Measurements from ENCODE around the gene TUBGCP6. TPM values are rescaled to one million over a fixed set of nuclear protein-coding genes. Genes with fewer than 3 reads are reported as not detected.

TUBGCP6 gene
- total and polyA plus RNA-seq, 2 donors (not counting 1 experiment from before 2014, with no cell fraction given): 137 to 178 TPM

DNA sequence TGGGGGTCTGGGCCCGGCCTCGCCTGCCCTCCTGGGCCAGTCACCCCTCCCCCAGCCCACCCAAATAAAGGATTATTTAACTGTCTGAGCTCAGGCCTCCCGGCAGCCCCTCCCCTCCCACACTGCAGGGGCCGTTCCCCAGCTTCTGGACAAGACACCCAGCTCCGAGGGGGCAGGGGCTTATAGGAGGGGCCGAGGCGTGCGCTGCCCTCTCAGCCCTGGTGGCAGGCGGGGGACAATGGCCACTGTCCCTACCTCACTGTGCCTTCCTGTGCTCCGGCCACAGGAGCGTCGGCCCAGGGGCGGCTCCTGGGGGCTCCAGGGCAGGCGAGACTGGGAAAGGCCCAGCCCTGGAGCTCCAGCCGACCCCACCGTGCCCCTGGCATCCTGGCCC lies 46.2 kb downstream of the TUBGCP6 start:
- intact Hi-C loops (cut with micrococcal nuclease): no loop called here
- H3K27ac ChIP-seq (ENCODE audit: low read length in 2 of 2): no peak overlapping the region
- POLR2A ChIA-PET: interaction anchor here (0.6 to 1.0 kb wide), 4 partner anchors 8 to 133 kb away, joined by 3 to 9 read pairs (median 4); no protein-coding TSS in a partner anchor
- no peak for DNase-seq
- H3K4me1 ChIP-seq (ENCODE audit: control insufficient read depth in 2 of 2, insufficient read depth in 2 of 2, low read length in 2 of 2): peaks cover 36 to 46% of the 10 kb centered on the region in 2 donors
- ATAC-seq (ENCODE audit: low read depth): no peak
- WGBS (ENCODE audit: insufficient coverage): 96% methylated on average over 13 of the region's 16 CpGs
- Mint-ChIP-seq H3K27ac (no peak overlapping the region), H3K4me3 (no peak overlapping the region), H3K27me3 (no peaks in the 10 kb centered on the region), H3K9me3 (ENCODE audit: insufficient read depth) (no peaks in the 10 kb centered on the region), H3K4me1 (peaks cover 28% of the 10 kb centered on the region)
- peaks cover 41% of the 10 kb centered on the region for H3K79me2 ChIP-seq (ENCODE audit: control insufficient read depth, insufficient read depth, low read length)
- H2AFZ ChIP-seq (ENCODE audit: insufficient read depth, low read depth, low read length, poor library complexity, severe bottlenecking): no peak overlapping the region
- no peak overlapping the region for H3K4me2 ChIP-seq (replicated peaks; ENCODE audit: low read depth, low read length, poor library complexity, severe bottlenecking)
- H3K4me3 ChIP-seq (ENCODE audit: control extremely low read depth in 1 of 5, extremely low read depth in 1 of 5, insufficient read depth in 1 of 5, low read depth in 2 of 5, low read length in 4 of 5): no peak overlapping the region
- H3K36me3 ChIP-seq (replicated peaks in 1 of 2; ENCODE audit: control extremely low read depth in 1 of 2, control insufficient read depth in 1 of 2, extremely low read depth in 1 of 2, insufficient read depth in 2 of 2, low read length in 1 of 2): peaks cover 5 to 32% of the 10 kb centered on the region in 2 experiments
- no peaks in the 10 kb centered on the region for H3K9me3 ChIP-seq (ENCODE audit: control extremely low read depth in 1 of 3, control insufficient read depth in 2 of 3, insufficient read depth in 1 of 3, low read length in 2 of 3)
- H4K20me1 ChIP-seq (ENCODE audit: control insufficient read depth, insufficient read depth, low read length, poor library complexity, severe bottlenecking): peaks cover 7% of the 10 kb centered on the region
- H3K27me3 ChIP-seq (replicated peaks in 1 of 4; ENCODE audit: control extremely low read depth in 1 of 4, control insufficient read depth in 3 of 4, insufficient read depth in 4 of 4, low read length in 3 of 4): no peaks in the 10 kb centered on the region
- H3K9ac ChIP-seq (ENCODE audit: low read length): no peak overlapping the region
- TF ChIP-seq, protein P1, sequence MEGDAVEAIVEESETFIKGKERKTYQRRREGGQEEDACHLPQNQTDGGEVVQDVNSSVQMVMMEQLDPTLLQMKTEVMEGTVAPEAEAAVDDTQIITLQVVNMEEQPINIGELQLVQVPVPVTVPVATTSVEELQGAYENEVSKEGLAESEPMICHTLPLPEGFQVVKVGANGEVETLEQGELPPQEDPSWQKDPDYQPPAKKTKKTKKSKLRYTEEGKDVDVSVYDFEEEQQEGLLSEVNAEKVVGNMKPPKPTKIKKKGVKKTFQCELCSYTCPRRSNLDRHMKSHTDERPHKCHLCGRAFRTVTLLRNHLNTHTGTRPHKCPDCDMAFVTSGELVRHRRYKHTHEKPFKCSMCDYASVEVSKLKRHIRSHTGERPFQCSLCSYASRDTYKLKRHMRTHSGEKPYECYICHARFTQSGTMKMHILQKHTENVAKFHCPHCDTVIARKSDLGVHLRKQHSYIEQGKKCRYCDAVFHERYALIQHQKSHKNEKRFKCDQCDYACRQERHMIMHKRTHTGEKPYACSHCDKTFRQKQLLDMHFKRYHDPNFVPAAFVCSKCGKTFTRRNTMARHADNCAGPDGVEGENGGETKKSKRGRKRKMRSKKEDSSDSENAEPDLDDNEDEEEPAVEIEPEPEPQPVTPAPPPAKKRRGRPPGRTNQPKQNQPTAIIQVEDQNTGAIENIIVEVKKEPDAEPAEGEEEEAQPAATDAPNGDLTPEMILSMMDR (IDR thresholded peaks at IDR 0.05): no peak
- TF ChIP-seq EZH2 (IDR thresholded peaks at IDR 0.05; ENCODE audit: borderline replicate concordance, insufficient read depth, low read depth, low read length, poor library complexity, severe bottlenecking): no peak
- CTCF ChIA-PET: interaction anchor here (1.0 kb wide), 1 partner anchor 27 kb away, joined by 3 read pairs; no protein-coding TSS in a partner anchor

DNA sequence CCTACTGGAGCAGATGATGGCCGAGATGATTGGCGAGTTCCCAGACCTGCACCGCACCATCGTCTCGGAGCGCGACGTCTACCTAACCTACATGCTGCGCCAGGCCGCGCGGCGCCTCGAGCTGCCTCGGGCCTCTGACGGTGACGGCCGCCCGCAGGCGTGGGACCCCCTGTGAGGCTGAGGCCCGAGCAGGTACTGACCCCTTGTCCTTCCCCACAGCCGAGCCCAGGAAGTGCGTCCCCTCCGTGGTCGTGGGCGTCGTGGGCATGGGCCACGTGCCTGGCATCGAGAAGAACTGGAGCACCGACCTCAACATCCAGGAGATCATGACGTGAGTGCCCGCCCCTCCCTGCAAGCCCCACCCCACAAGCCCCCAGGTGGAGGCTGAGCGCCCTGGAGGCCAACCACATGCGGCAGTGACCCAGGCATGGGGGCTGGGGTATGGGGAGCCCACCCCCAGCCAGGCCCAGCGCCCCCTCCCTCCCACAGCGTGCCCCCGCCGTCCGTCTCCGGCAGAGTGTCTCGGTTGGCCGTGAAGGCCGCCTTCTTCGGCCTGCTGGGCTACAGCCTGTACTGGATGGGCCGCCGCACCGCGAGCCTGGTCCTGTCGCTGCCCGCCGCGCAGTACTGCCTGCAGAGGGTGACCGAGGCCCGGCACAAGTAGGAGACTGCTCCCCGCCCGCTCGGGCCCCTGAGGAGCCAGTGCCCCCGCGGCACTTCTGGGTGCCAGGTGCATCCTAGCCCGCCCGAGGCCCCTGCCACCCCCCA lies 46.8 kb downstream of the TUBGCP6 start:
- H3K36me3 ChIP-seq (replicated peaks in 1 of 2; ENCODE audit: control extremely low read depth in 1 of 2, control insufficient read depth in 1 of 2, extremely low read depth in 1 of 2, insufficient read depth in 2 of 2, low read length in 1 of 2): peaks cover 0 to 30% of the 10 kb centered on the region in 2 experiments
- peak overlapping the region; percentile 67 for H3K4me3 Mint-ChIP-seq
- DNase-seq: peak; percentile 32
- H3K9ac ChIP-seq (ENCODE audit: low read length): no peak overlapping the region
- H3K27ac ChIP-seq (ENCODE audit: low read length in 2 of 2): no peak overlapping the region
- peaks cover 41% of the 10 kb centered on the region for H3K79me2 ChIP-seq (ENCODE audit: control insufficient read depth, insufficient read depth, low read length)
- TF ChIP-seq, protein P1 (IDR thresholded peaks at IDR 0.05): no peak
- no peaks in the 10 kb centered on the region for H3K9me3 ChIP-seq (ENCODE audit: control extremely low read depth in 1 of 3, control insufficient read depth in 2 of 3, insufficient read depth in 1 of 3, low read length in 2 of 3)
- ChIA-PET POLR2A (interaction anchor here (0.6 to 1.0 kb wide), 4 partner anchors 8 to 44 kb away, joined by 3 to 9 read pairs (median 5); no protein-coding TSS in a partner anchor), CTCF (no interaction called here)
- ATAC-seq (ENCODE audit: low read depth): no peak
- intact Hi-C loops (cut with micrococcal nuclease): no loop called here
- peaks cover 26% of the 10 kb centered on the region for H3K4me1 Mint-ChIP-seq
- no peak overlapping the region for H3K4me2 ChIP-seq (replicated peaks; ENCODE audit: low read depth, low read length, poor library complexity, severe bottlenecking)
- no peaks in the 10 kb centered on the region for H3K27me3 ChIP-seq (replicated peaks in 1 of 4; ENCODE audit: control extremely low read depth in 1 of 4, control insufficient read depth in 3 of 4, insufficient read depth in 4 of 4, low read length in 3 of 4)
- no peak overlapping the region for H2AFZ ChIP-seq (ENCODE audit: insufficient read depth, low read depth, low read length, poor library complexity, severe bottlenecking)
- no peaks in the 10 kb centered on the region for H3K9me3 Mint-ChIP-seq (ENCODE audit: insufficient read depth)
- H3K27me3 Mint-ChIP-seq: no peaks in the 10 kb centered on the region
- H3K27ac Mint-ChIP-seq: peak overlapping the region; percentile 41
- 93% methylated on average over 50 of the region's 61 CpGs for WGBS (ENCODE audit: insufficient coverage)
- H4K20me1 ChIP-seq (ENCODE audit: control insufficient read depth, insufficient read depth, low read length, poor library complexity, severe bottlenecking): peaks cover 13% of the 10 kb centered on the region
- peaks cover 42 to 52% of the 10 kb centered on the region in 2 donors for H3K4me1 ChIP-seq (ENCODE audit: control insufficient read depth in 2 of 2, insufficient read depth in 2 of 2, low read length in 2 of 2)
- H3K4me3 ChIP-seq (ENCODE audit: control extremely low read depth in 1 of 5, extremely low read depth in 1 of 5, insufficient read depth in 1 of 5, low read depth in 2 of 5, low read length in 4 of 5): no peak overlapping the region

Measured in B cell (primary cell).